KMS-11 (cell line): ENCODE results near the gene EMILIN2.

Source experiments
- H2AFZ ChIP-seq: fragments of 200-600 bp; sonication (generic); 2 replicates; pipeline ENCODE4 v1.6.1; 2016; ENCODE audit warnings: antibody characterized with exemption, mixed run types, low read depth
- H3K27ac ChIP-seq: fragments of 200-600 bp; sonication (generic); 2 replicates; pipeline ENCODE4 v1.6.1; 2016; ENCODE audit warnings: mild to moderate bottlenecking, mixed run types
- H3K27me3 ChIP-seq: fragments of 200-600 bp; sonication (generic); 2 replicates; pipeline ENCODE4 v1.6.1; 2017; ENCODE audit warnings: mild to moderate bottlenecking, low read depth, mixed run types, moderate library complexity; ENCODE audit not compliant: insufficient read depth
- H3K36me3 ChIP-seq: fragments of 200-600 bp; sonication (generic); 2 replicates; pipeline ENCODE4 v1.6.1; 2017; ENCODE audit warnings: mild to moderate bottlenecking, mixed run types; ENCODE audit not compliant: insufficient read depth
- H3K4me1 ChIP-seq: fragments of 200-600 bp; sonication (generic); 2 replicates; pipeline ENCODE4 v1.6.1; 2016; ENCODE audit warnings: mild to moderate bottlenecking, low read depth, mixed run types; ENCODE audit not compliant: poor library complexity, severe bottlenecking
- H3K4me2 ChIP-seq: fragments of 200-600 bp; sonication (generic); 2 replicates; pipeline ENCODE4 v1.7.0; 2016; ENCODE audit warnings: mild to moderate bottlenecking, mixed run types
- H3K4me3 ChIP-seq: fragments of 200-600 bp; sonication (generic); IDR thresholded peaks from 2 replicates; pipeline ENCODE4 v1.6.1; 2017; ENCODE audit warnings: low read depth, low read length, mixed read lengths; ENCODE audit not compliant: insufficient read depth
- H3K79me2 ChIP-seq: fragments of 200-600 bp; sonication (generic); 2 replicates; pipeline ENCODE4 v1.6.1; 2016; ENCODE audit warnings: low read depth, mixed run types; ENCODE audit not compliant: insufficient read depth
- H3K9ac ChIP-seq: fragments of 200-600 bp; sonication (generic); 2 replicates; pipeline ENCODE4 v1.6.1; 2016; ENCODE audit warnings: mild to moderate bottlenecking, mixed run types
- H4K20me1 ChIP-seq: fragments of 200-600 bp; sonication (generic); 2 replicates; pipeline ENCODE4 v1.6.1; 2016; ENCODE audit warnings: mild to moderate bottlenecking, mixed run types; ENCODE audit not compliant: insufficient read depth
- CTCF ChIP-seq: fragments of 200-600 bp; sonication (generic); conservative IDR thresholded peaks from 2 replicates; pipeline ENCODE4 v1.6.1; 2017; ENCODE audit warnings: low read depth, mild to moderate bottlenecking, antibody characterized with exemption, low read length, moderate library complexity, mixed read lengths

The EMILIN2 gene

GRCh38 chr18:2933995-2934394 lies 87.2 kb downstream of the EMILIN2 start:
- no peak overlapping the region for H3K4me2 ChIP-seq
- TF ChIP-seq CTCF = no peak

GRCh38 chr18:2935438-2936192 lies 88.8 kb downstream of the EMILIN2 start:
- no peaks in the 10 kb centered on the region for H3K36me3 ChIP-seq
- H3K9ac ChIP-seq = no peak overlapping the region
- H3K27ac ChIP-seq = no peak overlapping the region
- H3K27me3 ChIP-seq = no peaks in the 10 kb centered on the region
- H4K20me1 ChIP-seq = no peaks in the 10 kb centered on the region
- no peaks in the 10 kb centered on the region for H3K79me2 ChIP-seq
- H3K4me2 ChIP-seq = no peak overlapping the region
- peaks cover 3% of the 10 kb centered on the region for H3K4me1 ChIP-seq
- no peak for TF ChIP-seq CTCF
- no peak overlapping the region for H3K4me3 ChIP-seq
- no peak overlapping the region for H2AFZ ChIP-seq

More at GRCh38 chr18:2933995-2934394, 87.2 kb downstream of the EMILIN2 start:
- H3K36me3 ChIP-seq = no peaks in the 10 kb centered on the region
- H3K4me1 ChIP-seq = peaks cover 3% of the 10 kb centered on the region
- H3K79me2 ChIP-seq = no peaks in the 10 kb centered on the region
- no peak overlapping the region for H3K9ac ChIP-seq
- H3K27ac ChIP-seq = no peak overlapping the region
- no peaks in the 10 kb centered on the region for H3K27me3 ChIP-seq
- H4K20me1 ChIP-seq = no peaks in the 10 kb centered on the region
- no peak overlapping the region for H3K4me3 ChIP-seq
- H2AFZ ChIP-seq = no peak overlapping the region

GRCh38 chr18:2939317-2939716 lies 92.5 kb downstream of the EMILIN2 start:
- no peak for TF ChIP-seq CTCF
- Histone ChIP-seq H3K4me1 (no peaks in the 10 kb centered on the region), H3K79me2 (no peaks in the 10 kb centered on the region), H4K20me1 (no peaks in the 10 kb centered on the region), H3K36me3 (no peaks in the 10 kb centered on the region), H3K27ac (no peak overlapping the region), H3K9ac (no peak overlapping the region), H3K4me3 (no peak overlapping the region), H2AFZ (no peak overlapping the region), H3K4me2 (no peak overlapping the region), H3K27me3 (no peaks in the 10 kb centered on the region)

GRCh38 chr18:2948038-2948437 lies 101.2 kb downstream of the EMILIN2 start:
- Histone ChIP-seq H3K4me1 (no peaks in the 10 kb centered on the region), H2AFZ (no peak overlapping the region), H3K9ac (no peak overlapping the region), H3K4me3 (no peak overlapping the region), H3K36me3 (no peaks in the 10 kb centered on the region; the same call in 1 of the 2 replicates), H3K4me2 (no peak overlapping the region), H3K27ac (no peak overlapping the region), H3K27me3 (no peaks in the 10 kb centered on the region), H3K79me2 (no peaks in the 10 kb centered on the region), H4K20me1 (no peaks in the 10 kb centered on the region)
- no peak for TF ChIP-seq CTCF
